Prostate gland (tissue), 2 donors: ENCODE measurements around the gene FHOD3. TPM values are rescaled to one million over a fixed set of nuclear protein-coding genes. Genes with fewer than 3 reads are reported as not detected.

Experiments
- DNase-seq: peaks from one replicate; pipeline ENCODE4 v3.0.0-alpha.2; 2019; ENCODE audit warnings: low spot score
- H3K27ac ChIP-seq, 2 donors: fragments of 200-600 bp; sonication (generic); 2 replicates each; pipeline ENCODE4 v1.5.1; 2017 to 2019
- H3K27me3 ChIP-seq: fragments of 200-600 bp; sonication (generic); replicated peaks from 2 replicates; pipeline ENCODE4 v1.5.1; 2019; ENCODE audit not compliant: insufficient read depth
- H3K36me3 ChIP-seq, 2 donors: fragments of 200-600 bp; sonication (generic); 1 replicate in 1 of 2; 2 replicates in 1 of 2; pipeline versions ENCODE4 v1.5.1 to v1.8.1; 2017 to 2019
- H3K4me1 ChIP-seq: fragments of 200-600 bp; sonication (generic); replicated peaks from 2 replicates; pipeline ENCODE4 v1.5.1; 2019
- H3K4me3 ChIP-seq, 2 donors: fragments of 200-600 bp; sonication (generic); 2 replicates each; pipeline ENCODE4 v1.5.1; 2017 to 2019
- H3K9me3 ChIP-seq: fragments of 200-600 bp; sonication (generic); 2 replicates; pipeline ENCODE4 v1.5.1; 2017
- CTCF ChIP-seq, 4 experiments: fragments of 200-600 bp in 2 of 4; fragments of 450-650 bp in 2 of 4; sonication (generic) in 2 of 4; IDR thresholded peaks; 1 replicate in 3 of 4; 2 replicates in 1 of 4; pipeline ENCODE4 v1.5.1; 2016 to 2019; ENCODE audit warnings: antibody characterized with exemption in 4 of 4, mild to moderate bottlenecking in 2 of 4, moderate library complexity in 2 of 4
- POLR2A ChIP-seq: fragments of 450-650 bp; IDR thresholded peaks from one replicate; pipeline ENCODE4 v1.6.1; 2016; ENCODE audit warnings: antibody characterized with exemption, mild to moderate bottlenecking
- POLR2AphosphoS5 ChIP-seq: sonication (generic); formaldehyde crosslinking; IDR thresholded peaks from one replicate; pipeline ENCODE4 v1.6.1; 2017; ENCODE audit warnings: antibody characterized with exemption
- WGBS: methylation state at CpG from one replicate; pipeline ENCODE4 v1.1.5; 2018; 5-methylcytosine and 5-hydroxymethylcytosine counted together
- intact Hi-C: fragments of 100-400 bp; cut with DNase I; formaldehyde crosslinking; loops from one replicate; pipeline ENCODE4 v1.14.2; 2022
- total RNA-seq, 2 donors: library from RNA; depleted of rRNA; stranded (reverse); fragments of >200 nt; gene quantifications; one replicate each; pipeline ENCODE4 v1.1.0, GENCODE V29; 2016

FHOD3 gene
- total RNA-seq, 2 donors from 2014 or later: 25.1 to 52.5 TPM

- TF ChIP-seq POLR2A: no peak
- no peak for TF ChIP-seq CTCF (IDR thresholded peaks at IDR 0.05)
- TF ChIP-seq POLR2AphosphoS5: no peak
- Histone ChIP-seq H3K27me3 (no peaks in the 10 kb centered on the region), H3K27ac (no peak overlapping the region), H3K36me3 (no peaks in the 10 kb centered on the region), H3K4me1 (no peaks in the 10 kb centered on the region), H3K4me3 (no peak overlapping the region), H3K9me3 (no peaks in the 10 kb centered on the region)
- intact Hi-C loops: no loop called here
- DNase-seq: no peak
- 85% methylated on average over 4 of the region's 4 CpGs for WGBS
Observed at GRCh38 chr18:36476433-36476832, 178.9 kb downstream of the FHOD3 start.

GRCh38 chr18:36477776-36478175 lies 180.3 kb downstream of the FHOD3 start:
- Histone ChIP-seq H3K4me3 (no peak overlapping the region), H3K9me3 (no peaks in the 10 kb centered on the region), H3K27ac (no peak overlapping the region), H3K36me3 (no peaks in the 10 kb centered on the region), H3K27me3 (no peaks in the 10 kb centered on the region), H3K4me1 (peaks cover 4% of the 10 kb centered on the region)
- TF ChIP-seq POLR2AphosphoS5 (no peak), POLR2A (no peak), CTCF (IDR thresholded peaks at IDR 0.05) (no peak)
- 79% methylated on average over 3 of the region's 3 CpGs for WGBS
- DNase-seq: no peak
- intact Hi-C loops: no loop called here

- Histone ChIP-seq H3K9me3 (no peaks in the 10 kb centered on the region), H3K27ac (no peak overlapping the region), H3K27me3 (no peaks in the 10 kb centered on the region), H3K36me3 (no peaks in the 10 kb centered on the region), H3K4me1 (peaks cover 4% of the 10 kb centered on the region), H3K4me3 (no peak overlapping the region)
- TF ChIP-seq CTCF (IDR thresholded peaks at IDR 0.05): no peak
- TF ChIP-seq POLR2A: no peak
- no peak for TF ChIP-seq POLR2AphosphoS5
- WGBS: 44% methylated on average over 4 of the region's 4 CpGs
- DNase-seq: no peak
- intact Hi-C loops: no loop called here
Observed at GRCh38 chr18:36481201-36481657, 183.7 kb downstream of the FHOD3 start.

GRCh38 chr18:36481935-36482334 lies 184.4 kb downstream of the FHOD3 start:
- H3K4me3 ChIP-seq: no peak overlapping the region
- H3K27ac ChIP-seq: no peak overlapping the region
- H3K36me3 ChIP-seq: no peaks in the 10 kb centered on the region
- H3K4me1 ChIP-seq: peaks cover 4% of the 10 kb centered on the region
- WGBS: 75% methylated on average over 1 of the region's 1 CpG
- H3K9me3 ChIP-seq: no peaks in the 10 kb centered on the region
- no peaks in the 10 kb centered on the region for H3K27me3 ChIP-seq
- TF ChIP-seq CTCF (IDR thresholded peaks at IDR 0.05) (no peak), POLR2A (no peak), POLR2AphosphoS5 (no peak)
- no peak for DNase-seq
- intact Hi-C loops: no loop called here

GRCh38 chr18:36484591-36484990 lies 187.1 kb downstream of the FHOD3 start:
- no peak for TF ChIP-seq CTCF (IDR thresholded peaks at IDR 0.05)
- no peak for TF ChIP-seq POLR2AphosphoS5
- no peak for TF ChIP-seq POLR2A
- no peak for DNase-seq
- 86% methylated on average over 5 of the region's 5 CpGs for WGBS
- Histone ChIP-seq H3K27me3 (no peaks in the 10 kb centered on the region), H3K27ac (no peak overlapping the region), H3K4me1 (peaks cover 4% of the 10 kb centered on the region), H3K36me3 (no peaks in the 10 kb centered on the region), H3K4me3 (no peak overlapping the region), H3K9me3 (no peaks in the 10 kb centered on the region)
- intact Hi-C loops: no loop called here
